SK-MEL-5 (cell line): ENCODE measurements around the gene HELB. TPM values are rescaled to one million over a fixed set of nuclear protein-coding genes. Genes with fewer than 3 reads are reported as not detected.
"Not testable (repeated sequence)": the region's sequence is repeated elsewhere in the genome, so short reads cannot be mapped to it uniquely, and the experiment has no call there.

Experiments
- DNase-seq: peaks from one replicate; pipeline ENCODE4 v3.0.0-alpha.2; 2016; ENCODE audit warnings: low read depth, low spot score
- in situ Hi-C: cut with HindIII; loops from 2 replicates; pipeline ENCODE4 v1.10.0; 2016; ENCODE audit warnings: low sequenced_read_pairs, high pct_unique_total_duplicates, low pct_unique_long_range_greater_than_20kb
- total RNA-seq: library from RNA; depleted of rRNA; stranded (reverse); fragments of >200 nt; shearing (Covaris generic); gene quantifications from 2 replicates; pipeline ENCODE4 v1.2.3, GENCODE V29; 2014

HELB gene
- total RNA-seq, 1 experiment from 2014 or later, result 4.5 TPM

- no peak for DNase-seq
- in situ Hi-C loops, result no loop called here
Measured at GRCh38 chr12:66290716-66291200, 11.5 kb upstream of the HELB start.

- no peak for DNase-seq
Measured at GRCh38 chr12:66296176-66296683, 6.1 kb upstream of the HELB start.

GRCh38 chr12:66297080-66297479 is 5.2 kb upstream of the HELB start:
- no peak for DNase-seq

More at GRCh38 chr12:66296176-66296683, 6.1 kb upstream of the HELB start:
- in situ Hi-C loops, result no loop called here

GRCh38 chr12:66297923-66298322 is 4.4 kb upstream of the HELB start:
- in situ Hi-C loops, result no loop called here
- no peak for DNase-seq

More at GRCh38 chr12:66297080-66297479, 5.2 kb upstream of the HELB start:
- in situ Hi-C loops, result no loop called here

- DNase-seq, result no peak
- in situ Hi-C loops, result no loop called here
Measured at GRCh38 chr12:66302827-66303169, 505 bp downstream of the HELB start.

GRCh38 chr12:66303316-66303804 is 1.1 kb downstream of the HELB start:
- DNase-seq, in situ Hi-C loops: not testable (repeated sequence)

GRCh38 chr12:66304296-66304900 is 2.1 kb downstream of the HELB start:
- in situ Hi-C loops, result no loop called here
- no peak for DNase-seq

GRCh38 chr12:66309606-66310005 is 7.3 kb downstream of the HELB start:
- in situ Hi-C loops, result no loop called here
- no peak for DNase-seq

- no peak for DNase-seq
- in situ Hi-C loops, result no loop called here
Measured at GRCh38 chr12:66312189-66312588, 9.9 kb downstream of the HELB start.

GRCh38 chr12:66314278-66314677 is 12.0 kb downstream of the HELB start:
- in situ Hi-C loops, result no loop called here

GRCh38 chr12:66319266-66319954 is 17.1 kb downstream of the HELB start:
- DNase-seq, result no peak
- in situ Hi-C loops, result no loop called here

More at GRCh38 chr12:66314278-66314677, 12.0 kb downstream of the HELB start:
- no peak for DNase-seq

- in situ Hi-C loops, result no loop called here
- DNase-seq, result no peak
Measured at GRCh38 chr12:66320996-66321395, 18.7 kb downstream of the HELB start.

- DNase-seq, result no peak
- in situ Hi-C loops, result no loop called here
Measured at GRCh38 chr12:66321435-66321834, 19.1 kb downstream of the HELB start.

- in situ Hi-C loops, result no loop called here
Measured at GRCh38 chr12:66323017-66323416, 20.7 kb downstream of the HELB start.

GRCh38 chr12:66329941-66330340 is 27.6 kb downstream of the HELB start:
- in situ Hi-C loops, result no loop called here
- DNase-seq, result peak; percentile 61

More at GRCh38 chr12:66323017-66323416, 20.7 kb downstream of the HELB start:
- no peak for DNase-seq

GRCh38 chr12:66331016-66331415 is 28.7 kb downstream of the HELB start:
- in situ Hi-C loops, result no loop called here
- DNase-seq, result no peak

GRCh38 chr12:66331814-66332213 is 29.5 kb downstream of the HELB start:
- no peak for DNase-seq
- in situ Hi-C loops, result no loop called here

GRCh38 chr12:66335746-66336145 is 33.5 kb downstream of the HELB start:
- DNase-seq, result no peak
- in situ Hi-C loops, result no loop called here
